ENCODE measurements around the gene CLPTM1L.
"Not testable (repeated sequence)": the region's sequence is repeated elsewhere in the genome, so short reads cannot be mapped to it uniquely, and the experiment has no call there.

Gene CLPTM1L

DNA sequence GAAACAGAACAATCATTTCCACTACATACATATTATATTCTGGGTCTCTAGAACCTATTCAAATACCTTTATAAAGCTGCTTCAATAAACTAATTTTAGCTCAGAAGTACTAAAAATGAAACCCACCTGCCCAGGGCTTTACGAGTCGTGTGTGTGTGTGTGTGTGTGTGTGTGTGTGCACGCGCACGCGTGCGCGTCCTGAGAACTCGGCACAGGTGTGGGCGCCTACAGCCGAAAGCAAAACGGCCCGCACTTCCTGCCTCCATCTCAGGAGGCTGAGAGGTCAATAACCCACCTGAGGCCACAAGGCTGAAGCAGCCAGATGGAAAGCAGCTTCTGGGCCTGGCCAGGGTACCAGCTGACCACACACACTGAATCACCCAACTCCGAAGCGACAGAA lies 3.0 kb downstream of the CLPTM1L start:
- Histone ChIP-seq H3K4me1 (ENCODE audit: insufficient read depth, poor library complexity, severe bottlenecking) (peaks cover 8% of the 10 kb centered on the region), H3K27ac (ENCODE audit: poor library complexity, severe bottlenecking) (no peak overlapping the region), H3K4me3 (ENCODE audit: severe bottlenecking) (no peak overlapping the region), H3K36me3 (ENCODE audit: low read depth) (peaks cover 64% of the 10 kb centered on the region), H3K27me3 (ENCODE audit: insufficient read depth, poor library complexity, severe bottlenecking) (no peaks in the 10 kb centered on the region), H3K9me3 (ENCODE audit: severe bottlenecking) (no peaks in the 10 kb centered on the region)
- TF ChIP-seq, protein P1, sequence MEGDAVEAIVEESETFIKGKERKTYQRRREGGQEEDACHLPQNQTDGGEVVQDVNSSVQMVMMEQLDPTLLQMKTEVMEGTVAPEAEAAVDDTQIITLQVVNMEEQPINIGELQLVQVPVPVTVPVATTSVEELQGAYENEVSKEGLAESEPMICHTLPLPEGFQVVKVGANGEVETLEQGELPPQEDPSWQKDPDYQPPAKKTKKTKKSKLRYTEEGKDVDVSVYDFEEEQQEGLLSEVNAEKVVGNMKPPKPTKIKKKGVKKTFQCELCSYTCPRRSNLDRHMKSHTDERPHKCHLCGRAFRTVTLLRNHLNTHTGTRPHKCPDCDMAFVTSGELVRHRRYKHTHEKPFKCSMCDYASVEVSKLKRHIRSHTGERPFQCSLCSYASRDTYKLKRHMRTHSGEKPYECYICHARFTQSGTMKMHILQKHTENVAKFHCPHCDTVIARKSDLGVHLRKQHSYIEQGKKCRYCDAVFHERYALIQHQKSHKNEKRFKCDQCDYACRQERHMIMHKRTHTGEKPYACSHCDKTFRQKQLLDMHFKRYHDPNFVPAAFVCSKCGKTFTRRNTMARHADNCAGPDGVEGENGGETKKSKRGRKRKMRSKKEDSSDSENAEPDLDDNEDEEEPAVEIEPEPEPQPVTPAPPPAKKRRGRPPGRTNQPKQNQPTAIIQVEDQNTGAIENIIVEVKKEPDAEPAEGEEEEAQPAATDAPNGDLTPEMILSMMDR (IDR thresholded peaks at IDR 0.05; ENCODE audit: poor library complexity, severe bottlenecking), result no peak
- ATAC-seq (ENCODE audit: low read depth), result no peak
- no peak for DNase-seq (ENCODE audit: low spot score)

DNA sequence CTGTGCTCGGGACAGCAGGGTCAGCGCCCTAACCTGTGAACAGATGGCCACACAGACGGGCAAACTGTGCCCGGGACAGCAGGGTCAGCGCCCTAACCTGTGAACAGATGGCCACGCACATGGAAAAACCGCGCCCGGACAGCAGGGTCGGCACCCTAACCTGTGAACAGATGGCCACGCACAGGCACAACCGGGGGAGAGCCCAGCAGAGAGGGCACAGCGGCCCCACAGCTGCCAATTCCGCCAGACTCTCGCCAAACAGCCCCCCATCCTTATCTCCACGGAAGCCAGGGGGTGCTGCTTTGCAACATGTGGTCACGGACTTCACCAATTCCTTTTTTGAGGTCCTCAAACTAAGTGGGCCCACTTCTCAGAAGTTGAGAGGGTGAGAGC lies 5.1 kb downstream of the CLPTM1L start:
- not testable (repeated sequence) for H3K27ac ChIP-seq (ENCODE audit: poor library complexity, severe bottlenecking); H3K27me3 ChIP-seq (ENCODE audit: insufficient read depth, poor library complexity, severe bottlenecking); H3K4me1 ChIP-seq (ENCODE audit: insufficient read depth, poor library complexity, severe bottlenecking); ATAC-seq (ENCODE audit: low read depth); H3K4me3 ChIP-seq (ENCODE audit: severe bottlenecking); DNase-seq (ENCODE audit: low spot score); H3K9me3 ChIP-seq (ENCODE audit: severe bottlenecking)
- H3K36me3 ChIP-seq (ENCODE audit: low read depth), result peaks cover 83% of the 10 kb centered on the region

DNA sequence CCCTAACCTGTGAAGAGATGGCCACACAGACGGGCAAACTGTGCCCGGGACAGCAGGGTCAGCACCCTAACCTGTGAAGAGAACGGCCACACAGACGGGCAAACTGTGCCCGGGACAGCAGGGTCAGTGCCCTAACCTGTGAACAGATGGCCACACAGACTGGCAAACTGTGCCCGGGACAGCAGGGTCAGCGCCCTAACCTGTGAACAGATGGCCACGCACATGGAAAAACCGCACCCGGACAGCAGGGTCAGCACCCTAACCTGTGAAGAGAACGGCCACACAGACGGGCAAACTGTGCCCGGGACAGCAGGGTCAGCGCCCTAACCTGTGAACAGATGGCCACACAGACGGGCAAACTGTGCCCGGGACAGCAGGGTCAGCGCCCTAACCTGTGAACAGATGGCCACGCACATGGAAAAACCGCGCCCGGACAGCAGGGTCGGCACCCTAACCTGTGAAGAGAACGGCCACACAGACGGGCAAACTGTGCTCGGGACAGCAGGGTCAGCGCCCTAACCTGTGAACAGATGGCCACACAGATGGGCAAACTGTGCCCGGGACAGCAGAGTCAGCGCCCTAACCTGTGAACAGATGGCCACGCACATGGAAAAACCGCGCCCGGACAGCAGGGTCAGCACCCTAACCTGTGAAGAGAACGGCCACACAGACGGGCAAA lies 5.6 kb downstream of the CLPTM1L start:
- DNase-seq (ENCODE audit: low spot score); H3K9me3 ChIP-seq (ENCODE audit: severe bottlenecking); H3K27ac ChIP-seq (ENCODE audit: poor library complexity, severe bottlenecking); H3K4me1 ChIP-seq (ENCODE audit: insufficient read depth, poor library complexity, severe bottlenecking); H3K27me3 ChIP-seq (ENCODE audit: insufficient read depth, poor library complexity, severe bottlenecking); ATAC-seq (ENCODE audit: low read depth); H3K4me3 ChIP-seq (ENCODE audit: severe bottlenecking): not testable (repeated sequence)
- H3K36me3 ChIP-seq (ENCODE audit: low read depth), result peaks cover 89% of the 10 kb centered on the region

DNA sequence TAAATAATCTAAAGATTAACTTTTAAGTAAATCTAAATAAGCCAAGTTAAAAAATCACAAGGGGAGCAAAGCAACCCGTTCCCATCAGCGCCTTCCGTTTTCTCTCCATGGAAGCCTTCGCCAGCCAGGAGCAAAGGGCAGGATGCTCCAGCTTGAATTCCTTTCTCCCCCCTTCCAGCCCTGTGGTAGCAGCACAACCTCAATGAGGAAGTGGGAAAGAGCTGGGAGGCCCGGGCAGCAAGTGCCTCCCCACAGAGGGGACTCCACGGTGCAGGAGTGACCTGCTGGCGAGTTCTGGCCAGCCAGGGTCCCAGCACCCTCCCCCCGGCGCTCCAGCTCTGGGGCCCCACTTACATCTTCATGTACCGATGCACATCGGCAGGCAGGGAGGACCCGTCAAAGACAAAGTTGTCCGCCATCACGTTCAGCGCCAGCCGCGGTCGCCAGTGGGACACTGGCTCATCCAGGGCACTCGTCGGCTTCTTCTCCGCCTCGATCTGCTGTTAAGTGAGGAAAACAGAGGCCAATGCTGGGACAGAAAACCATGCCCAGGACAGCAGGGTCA lies 6.3 kb downstream of the CLPTM1L start:
- Histone ChIP-seq H3K36me3 (ENCODE audit: low read depth) (peaks cover 88% of the 10 kb centered on the region), H3K27ac (ENCODE audit: poor library complexity, severe bottlenecking) (no peak overlapping the region), H3K27me3 (ENCODE audit: insufficient read depth, poor library complexity, severe bottlenecking) (no peaks in the 10 kb centered on the region), H3K4me3 (ENCODE audit: severe bottlenecking) (no peak overlapping the region), H3K4me1 (ENCODE audit: insufficient read depth, poor library complexity, severe bottlenecking) (peaks cover 4% of the 10 kb centered on the region), H3K9me3 (ENCODE audit: severe bottlenecking) (no peaks in the 10 kb centered on the region)
- DNase-seq (ENCODE audit: low spot score), result no peak
- no peak for ATAC-seq (ENCODE audit: low read depth)
- TF ChIP-seq, protein P1 (IDR thresholded peaks at IDR 0.05; ENCODE audit: poor library complexity, severe bottlenecking), result no peak

DNA sequence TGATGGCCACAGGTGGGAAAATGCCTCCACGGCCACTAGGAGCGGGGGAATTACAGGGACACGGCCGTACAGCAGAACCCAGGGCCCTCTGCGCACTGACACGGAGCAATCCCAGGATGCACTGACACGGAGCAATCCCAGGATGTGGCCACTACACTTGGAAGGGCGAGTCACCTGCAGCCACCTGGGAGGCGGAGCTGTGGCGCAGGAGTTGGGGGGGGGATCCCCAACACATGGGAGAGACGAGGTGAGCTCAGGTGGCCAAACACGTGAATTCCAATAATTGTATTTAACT lies 6.8 kb downstream of the CLPTM1L start:
- Histone ChIP-seq H3K27ac (ENCODE audit: poor library complexity, severe bottlenecking) (no peak overlapping the region), H3K36me3 (ENCODE audit: low read depth) (peaks cover 84% of the 10 kb centered on the region), H3K27me3 (ENCODE audit: insufficient read depth, poor library complexity, severe bottlenecking) (no peaks in the 10 kb centered on the region), H3K4me1 (ENCODE audit: insufficient read depth, poor library complexity, severe bottlenecking) (no peaks in the 10 kb centered on the region), H3K9me3 (ENCODE audit: severe bottlenecking) (no peaks in the 10 kb centered on the region), H3K4me3 (ENCODE audit: severe bottlenecking) (no peak overlapping the region)
- ATAC-seq (ENCODE audit: low read depth), result no peak
- DNase-seq (ENCODE audit: low spot score), result no peak
- TF ChIP-seq, protein P1 (IDR thresholded peaks at IDR 0.05; ENCODE audit: poor library complexity, severe bottlenecking), result no peak
